HG03025 (cell line): Measurements from ENCODE around the gene SLAIN1.
A peak's percentile ranks its signal among the peaks of the same experiment; 100 is the strongest.
"Not testable (repeated sequence)": the region's sequence is repeated elsewhere in the genome, so short reads cannot be mapped to it uniquely, and the experiment has no call there.

Source experiments
- ATAC-seq: cut with Tn5 transposase; IDR thresholded peaks from one replicate; pipeline ENCODE4 v1.9.1; 2021; ENCODE audit warnings: mild to moderate bottlenecking, moderate library complexity; ENCODE audit not compliant: unreplicated experiment, low FRiP score

SLAIN1 gene

DNA sequence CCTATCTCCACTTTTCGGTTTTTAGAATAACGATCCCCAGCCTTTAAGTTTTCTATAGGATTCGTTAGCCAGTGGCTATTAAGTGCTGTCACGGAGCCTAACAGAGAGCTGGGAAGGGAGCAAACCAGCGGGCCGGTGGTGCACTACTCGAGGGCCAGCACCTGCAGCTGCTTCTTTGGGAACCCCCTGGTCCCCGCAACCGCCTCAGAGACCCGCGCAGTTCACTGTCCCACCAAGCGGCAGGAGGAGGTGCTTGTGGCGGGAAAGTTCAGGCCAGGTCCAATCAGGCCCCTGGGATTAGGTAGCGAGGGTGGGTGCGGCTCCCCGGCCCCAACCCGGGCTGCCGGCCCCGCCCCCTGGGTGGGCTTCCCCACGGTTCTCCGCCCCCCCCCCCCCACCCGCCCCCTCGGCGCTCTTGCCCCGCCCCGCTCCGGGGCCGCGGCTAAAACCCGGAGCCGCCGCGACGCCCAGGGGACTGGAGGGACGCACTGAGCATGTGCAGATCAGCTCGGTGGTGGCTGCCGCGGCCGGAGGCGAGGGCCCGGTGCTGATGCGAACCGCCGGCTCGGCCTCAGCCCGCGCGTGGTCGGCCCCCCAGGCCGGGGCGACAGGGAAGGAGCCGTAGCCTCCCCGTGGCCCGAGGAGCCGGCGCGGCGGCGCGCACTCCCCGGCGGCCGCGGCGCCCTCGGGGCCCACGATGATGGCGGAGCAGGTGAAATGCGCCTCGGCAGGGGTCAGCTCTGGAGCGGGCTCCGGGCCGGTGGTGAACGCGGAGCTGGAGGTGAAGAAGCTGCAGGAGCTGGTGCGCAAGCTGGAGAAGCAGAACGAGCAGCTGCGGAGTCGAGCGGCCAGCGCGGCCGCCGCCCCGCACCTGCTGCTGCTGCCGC, at the start of gene SLAIN1:
TSS of gene SLAIN1 (plus strand) at position 471 of the 887 bp plus-strand sequence. CDS start at position 698, 227 bp downstream.
- peak; percentile 73 for ATAC-seq

- no peak for ATAC-seq
These were observed 47.1 kb upstream of the SLAIN1 start for GRCh38 chr13:77650409-77650808.

GRCh38 chr13:77653301-77653700, 44.2 kb upstream of the SLAIN1 start:
- ATAC-seq, result no peak

GRCh38 chr13:77660016-77660415, 37.5 kb upstream of the SLAIN1 start:
- not testable (repeated sequence) for ATAC-seq

DNA sequence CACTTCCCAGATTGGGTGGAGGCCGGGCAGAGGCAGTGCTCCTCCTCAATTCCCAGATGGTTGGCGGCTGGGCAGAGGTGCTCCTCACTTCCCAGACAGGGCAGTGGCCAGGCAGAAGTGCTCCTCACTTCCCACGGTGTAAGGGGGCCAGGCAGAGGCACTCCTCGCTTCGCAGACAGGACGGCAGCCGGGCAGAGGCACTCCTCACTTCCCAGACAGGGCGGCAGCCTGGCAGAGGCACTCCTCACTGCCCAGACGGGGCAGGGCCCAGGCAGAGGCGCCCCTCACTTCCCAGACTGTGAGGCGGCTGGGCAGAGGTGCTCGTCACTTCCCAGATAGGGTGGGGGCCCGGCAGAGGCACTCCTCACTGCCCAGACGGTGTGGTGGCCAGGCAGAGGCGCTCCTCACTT, 36.6 kb upstream of the SLAIN1 start:
- no peak for ATAC-seq

DNA sequence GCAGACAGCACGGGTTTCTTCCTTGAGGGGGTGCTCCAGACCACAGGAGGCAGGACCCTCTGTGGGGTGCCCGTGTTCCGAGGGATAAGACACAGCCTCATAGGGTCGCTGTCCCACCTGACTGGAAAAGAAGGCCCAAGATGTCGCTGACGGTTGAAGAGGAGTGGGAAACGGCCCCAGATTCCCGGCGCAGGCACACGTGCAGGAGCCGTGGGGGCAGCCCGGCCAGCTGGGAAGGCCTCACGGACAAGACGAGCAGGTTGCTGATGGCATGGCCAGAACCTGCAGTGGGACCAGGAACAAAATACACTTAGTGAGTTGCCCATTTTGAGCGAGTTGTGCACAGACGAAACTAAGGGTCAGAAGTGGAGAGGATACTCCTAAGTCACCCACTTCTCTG, 35.2 kb upstream of the SLAIN1 start:
- ATAC-seq, result not testable (repeated sequence)

DNA sequence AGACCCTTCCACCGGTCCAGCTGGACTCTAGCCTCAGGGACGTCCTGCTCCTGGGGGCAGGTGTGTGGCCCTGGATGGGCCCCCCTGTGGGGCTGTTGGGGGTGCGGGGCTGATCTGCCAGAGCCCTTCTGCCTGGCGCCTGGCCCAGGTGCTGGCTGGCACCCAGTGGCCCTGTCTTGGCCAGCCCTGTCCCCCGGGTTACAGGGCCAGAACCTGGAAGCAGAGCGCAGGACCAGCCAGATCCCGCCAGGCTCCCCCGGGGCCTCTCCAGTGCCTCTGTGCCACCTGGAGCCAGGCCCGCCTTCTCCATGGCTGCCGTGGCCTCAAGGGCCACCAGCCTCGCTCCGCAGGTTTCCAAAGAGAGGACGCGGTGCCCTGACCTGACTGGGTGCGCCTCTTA, 34.7 kb upstream of the SLAIN1 start:
- not testable (repeated sequence) for ATAC-seq

- no peak for ATAC-seq
These were observed 22.6 kb upstream of the SLAIN1 start for GRCh38 chr13:77674852-77675251.

- ATAC-seq, result no peak
These were observed 18.7 kb upstream of the SLAIN1 start for GRCh38 chr13:77678691-77679235.

DNA sequence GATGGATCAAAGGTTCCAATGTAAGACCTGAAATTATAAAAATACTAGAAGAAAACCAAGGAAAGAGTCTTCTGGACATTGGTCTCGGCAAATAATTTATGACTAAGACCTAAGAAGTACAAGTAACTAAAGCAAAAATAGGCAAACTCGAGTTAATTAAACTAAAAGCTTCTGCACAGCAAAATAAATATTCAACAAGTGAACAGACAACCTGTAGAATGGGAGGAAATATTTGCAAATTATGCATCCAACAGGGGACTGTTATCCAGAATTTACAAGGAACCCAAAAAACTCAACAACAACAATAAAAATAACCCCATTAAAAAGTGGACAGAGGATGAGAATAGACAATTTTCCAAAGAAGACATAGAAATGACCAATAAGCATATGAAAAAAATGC, 9.7 kb upstream of the SLAIN1 start:
- ATAC-seq, result no peak

- no peak for ATAC-seq
These were observed 5.6 kb upstream of the SLAIN1 start for GRCh38 chr13:77691871-77692270.

- ATAC-seq, result no peak
These were observed 4.6 kb upstream of the SLAIN1 start for GRCh38 chr13:77692746-77693448.

- ATAC-seq, result no peak
These were observed 4.0 kb upstream of the SLAIN1 start for GRCh38 chr13:77693449-77693940.

DNA sequence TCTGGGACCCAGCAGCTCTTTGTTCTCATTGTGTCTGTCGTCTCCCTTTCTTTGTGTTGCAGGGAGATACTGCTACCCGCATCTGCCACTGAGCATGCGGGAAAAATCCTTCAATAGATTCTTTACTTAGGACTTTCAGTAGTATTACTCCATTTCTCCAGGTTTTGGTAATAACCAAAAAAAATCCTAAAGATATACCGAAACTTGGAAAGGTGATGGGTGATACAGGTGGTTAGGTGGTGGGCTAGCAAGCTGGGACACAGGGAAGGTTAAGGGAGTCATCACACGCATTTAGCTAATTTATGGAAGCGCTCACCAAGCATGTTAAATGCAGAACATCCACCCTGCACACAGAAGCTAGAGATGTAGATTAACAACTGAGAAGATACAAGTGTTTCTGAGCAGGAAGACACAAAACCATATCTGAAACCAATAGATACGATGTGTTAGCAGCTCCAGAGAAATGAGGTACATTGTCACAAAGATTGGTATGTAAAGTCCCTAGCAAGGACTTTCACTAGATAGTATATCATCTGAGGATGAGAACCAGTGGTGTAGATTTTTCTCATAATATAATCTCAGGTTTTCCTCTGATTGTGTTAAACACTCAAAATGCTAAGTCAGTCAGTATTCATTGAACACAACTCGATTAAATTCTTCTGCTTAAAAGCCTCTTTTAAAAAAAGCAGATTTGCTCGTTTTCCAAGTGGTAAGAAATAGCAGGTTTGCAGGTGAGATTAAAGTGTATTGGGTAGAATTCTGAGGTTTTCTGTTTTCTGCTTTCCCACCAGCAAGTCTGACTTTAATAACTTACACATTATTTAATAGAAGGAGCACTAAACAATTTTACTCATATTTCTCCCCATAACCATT, 1.2 kb upstream of the SLAIN1 start:
- ATAC-seq, result no peak

GRCh38 chr13:77696879-77697216, 639 bp upstream of the SLAIN1 start:
- ATAC-seq, result peak; percentile 2

- ATAC-seq, result peak; percentile 26
These were observed 943 bp downstream of the SLAIN1 start for GRCh38 chr13:77698201-77699058.

- ATAC-seq, result no peak
These were observed 1.7 kb downstream of the SLAIN1 start for GRCh38 chr13:77699059-77699680.

- ATAC-seq, result no peak
These were observed 3.8 kb downstream of the SLAIN1 start for GRCh38 chr13:77701305-77701704.

- no peak for ATAC-seq
These were observed 4.9 kb downstream of the SLAIN1 start for GRCh38 chr13:77702366-77702765.
